Lung microvascular endothelial cell (primary cell): ENCODE data around the gene MCM3AP. TPM values are rescaled to one million over a fixed set of nuclear protein-coding genes. Genes with fewer than 3 reads are reported as not detected.

Experiments used
- DNase-seq, 2 donors: peaks; one replicate each; pipeline versions ENCODE4 v3.0.0 to v3.0.0-alpha.2; 2010; ENCODE audit warnings: low read depth in 2 of 2
- total RNA-seq: library from RNA; depleted of rRNA; stranded (reverse); fragments of >200 nt; gene quantifications from 2 replicates; pipeline ENCODE4 v1.2.1, GENCODE V29; 2014

MCM3AP gene
- total RNA-seq, 1 donor from 2014 or later, result 62.5 TPM

DNA sequence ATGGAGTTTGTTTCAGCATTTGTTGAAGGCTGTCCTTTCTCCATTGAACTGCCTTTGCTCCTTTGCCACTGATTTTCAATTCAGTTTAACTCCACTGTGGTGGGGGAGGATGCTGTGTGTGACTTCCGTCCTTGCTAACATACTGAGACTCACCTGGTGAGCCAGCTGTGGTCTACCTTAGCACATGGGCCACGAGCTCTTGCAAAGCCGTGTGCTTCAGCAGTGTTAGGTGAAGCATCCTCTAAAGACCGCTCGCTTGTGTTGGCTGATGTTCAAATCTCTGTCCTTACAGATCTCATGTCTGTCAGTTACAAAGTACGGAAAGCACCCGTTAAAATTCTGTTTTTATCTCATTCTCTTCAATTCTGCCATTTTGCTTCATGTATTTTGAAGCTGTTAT lies 97.6 kb downstream of the MCM3AP start:
- DNase-seq, result no peak

DNA sequence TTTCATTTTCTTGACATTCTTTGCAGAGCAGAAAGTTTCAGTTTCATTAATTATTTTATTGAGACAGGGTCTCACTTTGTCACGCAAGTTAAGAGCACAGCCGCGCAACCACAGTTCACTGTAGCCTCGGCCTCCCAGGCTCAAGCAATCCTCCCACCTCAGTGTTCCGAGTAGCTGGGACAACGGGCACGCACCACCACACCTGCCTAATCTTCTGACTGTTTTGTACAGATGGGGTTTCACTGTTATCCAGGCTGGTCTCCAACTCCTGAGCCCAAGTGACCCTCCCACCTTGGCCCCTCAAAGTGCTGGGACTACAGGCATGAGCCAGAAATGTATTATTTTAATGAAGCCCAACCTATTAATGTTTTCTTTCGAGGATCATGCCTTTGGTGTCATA lies 98.2 kb downstream of the MCM3AP start:
- DNase-seq, result no peak

DNA sequence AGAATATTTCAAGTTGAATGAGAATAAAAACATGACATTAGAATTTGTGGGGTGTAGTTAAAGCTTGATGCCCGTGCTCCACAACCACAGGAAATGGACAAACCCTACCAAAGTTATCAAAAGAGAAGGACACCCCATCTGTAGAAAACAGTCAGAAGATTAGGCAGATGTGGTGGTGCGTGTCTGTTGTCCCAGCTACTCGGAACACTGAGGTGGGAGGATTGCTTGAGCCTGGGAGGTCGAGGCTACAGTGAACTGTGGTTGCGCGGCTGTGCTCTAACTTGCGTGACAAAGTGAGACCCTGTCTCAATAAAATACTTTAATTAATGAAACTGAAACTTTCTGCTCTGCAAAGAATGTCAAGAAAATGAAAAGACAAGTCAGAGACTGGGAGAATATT lies 99.7 kb downstream of the MCM3AP start:
- no peak for DNase-seq

Other genes with a start within 250 kb of the MCM3AP start
- 5.4 and 33.7 TPM in 2 replicates for gene COL6A2, start 187.5 kb downstream of the MCM3AP start, total RNA-seq
- gene FTCD, start 130.0 kb downstream of the MCM3AP start, total RNA-seq, result not detected in 2 replicates
- gene SPATC1L, start 101.2 kb downstream of the MCM3AP start, total RNA-seq, result 2.6 and 3.6 TPM in 2 replicates
- gene LSS, start 56.8 kb downstream of the MCM3AP start, total RNA-seq, result 41.8 and 52.6 TPM in 2 replicates
- gene YBEY, start 731 bp upstream of the MCM3AP start, total RNA-seq, result 4.4 and 4.6 TPM in 2 replicates
- 0.79 and 2.0 TPM in 2 replicates for gene C21orf58, start 38.3 kb upstream of the MCM3AP start, total RNA-seq
- 10.7 and 15.1 TPM in 2 replicates for gene PCNT, start 38.5 kb upstream of the MCM3AP start, total RNA-seq
- 18.1 and 29.8 TPM in 2 replicates for gene DIP2A, start 173.3 kb upstream of the MCM3AP start, total RNA-seq